ENCODE results near the gene ABCD4.

- TF ChIP-seq USF2 (IDR thresholded peaks at IDR 0.05; ENCODE audit: low read depth, low read length) (no peak), POLR2A (IDR thresholded peaks at IDR 0.05; ENCODE audit: low read depth, low read length) (no peak)
- TF ChIP-seq, protein P1, sequence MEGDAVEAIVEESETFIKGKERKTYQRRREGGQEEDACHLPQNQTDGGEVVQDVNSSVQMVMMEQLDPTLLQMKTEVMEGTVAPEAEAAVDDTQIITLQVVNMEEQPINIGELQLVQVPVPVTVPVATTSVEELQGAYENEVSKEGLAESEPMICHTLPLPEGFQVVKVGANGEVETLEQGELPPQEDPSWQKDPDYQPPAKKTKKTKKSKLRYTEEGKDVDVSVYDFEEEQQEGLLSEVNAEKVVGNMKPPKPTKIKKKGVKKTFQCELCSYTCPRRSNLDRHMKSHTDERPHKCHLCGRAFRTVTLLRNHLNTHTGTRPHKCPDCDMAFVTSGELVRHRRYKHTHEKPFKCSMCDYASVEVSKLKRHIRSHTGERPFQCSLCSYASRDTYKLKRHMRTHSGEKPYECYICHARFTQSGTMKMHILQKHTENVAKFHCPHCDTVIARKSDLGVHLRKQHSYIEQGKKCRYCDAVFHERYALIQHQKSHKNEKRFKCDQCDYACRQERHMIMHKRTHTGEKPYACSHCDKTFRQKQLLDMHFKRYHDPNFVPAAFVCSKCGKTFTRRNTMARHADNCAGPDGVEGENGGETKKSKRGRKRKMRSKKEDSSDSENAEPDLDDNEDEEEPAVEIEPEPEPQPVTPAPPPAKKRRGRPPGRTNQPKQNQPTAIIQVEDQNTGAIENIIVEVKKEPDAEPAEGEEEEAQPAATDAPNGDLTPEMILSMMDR (conservative IDR thresholded peaks at IDR 0.05; ENCODE audit: low read depth, low read length) = no peak
Measured at GRCh38 chr14:74263921-74264320, 38.8 kb downstream of the ABCD4 start.

All from IMR-90 (cell line).